Endothelial cell of umbilical vein (primary cell): ENCODE data around the gene SAMD5.

Experiments used
- FOS ChIP-seq: IDR thresholded peaks from 2 replicates; pipeline ENCODE4 v1.6.1; 2011; ENCODE audit warnings: mild to moderate bottlenecking, low read length, moderate library complexity, borderline replicate concordance; ENCODE audit not compliant: insufficient read depth
- JUN ChIP-seq: IDR thresholded peaks from 2 replicates; pipeline ENCODE4 v1.6.1; 2011; ENCODE audit warnings: borderline replicate concordance, low read depth; ENCODE audit not compliant: insufficient read length, insufficient read depth
- POLR2AphosphoS5 ChIP-seq: IDR thresholded peaks from 2 replicates; pipeline ENCODE4 v1.6.1; 2012; ENCODE audit warnings: low read depth, mild to moderate bottlenecking, control low read depth, low read length, moderate library complexity; ENCODE audit not compliant: insufficient read depth
- TF ChIP-seq, protein P1 (sequence below), 2 donors: IDR thresholded peaks; 1 replicate in 1 of 2; 2 replicates in 1 of 2; pipeline ENCODE4 v1.5.1; 2011; ENCODE audit warnings: low read length in 2 of 2, mild to moderate bottlenecking in 2 of 2, moderate library complexity in 2 of 2, control low read depth in 1 of 2, inconsistent platforms in 1 of 2, low read depth in 1 of 2; ENCODE audit not compliant: insufficient read depth in 1 of 2; ENCODE audit errors: extremely low read depth in 1 of 2

DNA sequence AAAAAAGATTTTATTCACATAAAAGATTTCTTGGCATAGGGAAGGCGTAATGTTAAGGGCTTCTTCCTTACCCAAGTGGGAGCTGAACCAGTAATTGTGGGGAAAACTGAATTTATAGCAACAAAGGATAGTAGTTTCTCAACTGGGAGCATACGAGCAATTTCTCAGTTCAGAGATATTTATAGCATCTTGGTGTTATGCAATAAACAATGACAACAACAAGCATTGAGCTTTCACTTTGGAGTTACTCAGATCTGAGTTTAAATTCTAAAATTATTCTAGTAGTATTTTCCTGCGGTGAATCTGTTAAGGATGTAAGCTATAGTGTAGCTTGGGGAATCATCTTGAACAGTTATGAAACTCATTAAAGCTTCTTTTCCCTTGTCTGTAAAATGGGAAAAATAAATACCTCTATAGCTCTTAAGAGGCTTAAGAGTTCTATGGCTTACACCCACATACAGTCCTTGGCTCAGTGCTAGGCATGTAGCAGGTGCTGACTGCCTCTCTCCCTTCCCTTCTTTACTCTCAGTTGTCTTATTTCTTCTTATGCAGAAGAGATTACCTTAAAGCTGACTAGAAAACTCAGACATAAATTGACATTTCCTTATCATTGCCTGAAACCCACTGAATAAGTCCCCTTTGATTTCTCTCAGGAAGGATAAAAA lies 58.8 kb downstream of the SAMD5 start:
- TF ChIP-seq, protein P1, sequence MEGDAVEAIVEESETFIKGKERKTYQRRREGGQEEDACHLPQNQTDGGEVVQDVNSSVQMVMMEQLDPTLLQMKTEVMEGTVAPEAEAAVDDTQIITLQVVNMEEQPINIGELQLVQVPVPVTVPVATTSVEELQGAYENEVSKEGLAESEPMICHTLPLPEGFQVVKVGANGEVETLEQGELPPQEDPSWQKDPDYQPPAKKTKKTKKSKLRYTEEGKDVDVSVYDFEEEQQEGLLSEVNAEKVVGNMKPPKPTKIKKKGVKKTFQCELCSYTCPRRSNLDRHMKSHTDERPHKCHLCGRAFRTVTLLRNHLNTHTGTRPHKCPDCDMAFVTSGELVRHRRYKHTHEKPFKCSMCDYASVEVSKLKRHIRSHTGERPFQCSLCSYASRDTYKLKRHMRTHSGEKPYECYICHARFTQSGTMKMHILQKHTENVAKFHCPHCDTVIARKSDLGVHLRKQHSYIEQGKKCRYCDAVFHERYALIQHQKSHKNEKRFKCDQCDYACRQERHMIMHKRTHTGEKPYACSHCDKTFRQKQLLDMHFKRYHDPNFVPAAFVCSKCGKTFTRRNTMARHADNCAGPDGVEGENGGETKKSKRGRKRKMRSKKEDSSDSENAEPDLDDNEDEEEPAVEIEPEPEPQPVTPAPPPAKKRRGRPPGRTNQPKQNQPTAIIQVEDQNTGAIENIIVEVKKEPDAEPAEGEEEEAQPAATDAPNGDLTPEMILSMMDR (IDR thresholded peaks at IDR 0.05; ENCODE audit: extremely low read depth in 1 of 2, insufficient read depth in 1 of 2, low read depth in 1 of 2, low read length in 2 of 2), result no peak
- no peak for TF ChIP-seq FOS
- no peak for TF ChIP-seq POLR2AphosphoS5
- TF ChIP-seq JUN, result no peak
